ENCODE data around the gene TMOD2.

TMOD2 gene

DNA sequence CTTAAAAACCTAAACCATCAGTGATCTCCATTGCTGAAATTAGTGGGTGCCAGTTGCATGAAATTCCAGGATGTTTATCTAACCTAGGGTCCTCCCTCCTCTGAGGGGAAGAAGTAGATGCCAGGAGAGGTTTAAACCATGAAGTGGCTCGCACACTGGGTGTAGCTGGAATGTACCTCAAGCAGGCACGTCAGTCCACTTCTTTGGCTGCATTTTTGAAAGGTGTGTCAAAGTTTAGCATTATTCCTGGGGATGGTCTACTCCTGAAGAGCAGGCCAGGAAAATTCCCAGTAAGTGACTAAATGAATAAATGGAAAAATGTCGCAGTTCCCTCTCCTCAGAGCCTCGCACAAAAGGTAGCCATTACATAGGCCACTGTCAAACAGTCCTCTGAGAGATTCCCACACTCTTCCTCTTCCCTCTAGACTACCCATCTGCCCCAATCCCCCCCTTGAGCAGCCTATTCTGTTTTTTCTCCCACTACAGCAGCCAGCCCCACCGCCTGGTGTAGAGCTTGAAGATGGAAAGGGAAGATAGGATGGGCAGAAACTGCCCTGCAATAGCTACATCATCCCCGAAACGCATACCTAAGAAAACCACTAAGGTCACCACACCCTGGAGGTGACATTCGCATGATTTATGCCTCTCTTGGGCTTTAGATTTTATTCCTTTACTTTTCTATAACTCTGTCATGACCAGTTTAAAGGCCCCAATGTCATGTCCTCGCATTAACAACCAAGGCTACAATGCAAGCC lies 77.4 kb downstream of the TMOD2 start:
- no peak for DNase-seq (ENCODE audit: insufficient read length, low spot score)
- TF ChIP-seq TAF1 (IDR thresholded peaks at IDR 0.05; ENCODE audit: low read depth, low read length) (no peak), SPI1 (IDR thresholded peaks at IDR 0.05; ENCODE audit: low read depth, low read length) (no peak), POU2F2 (IDR thresholded peaks at IDR 0.05; ENCODE audit: low read depth, low read length) (no peak), POLR2AphosphoS5 (IDR thresholded peaks at IDR 0.05; ENCODE audit: low read depth, low read length) (no peak), POLR2A (IDR thresholded peaks at IDR 0.05; ENCODE audit: low read depth, low read length) (no peak), PAX5 (IDR thresholded peaks at IDR 0.05; ENCODE audit: insufficient read depth, low read length, severe bottlenecking) (no peak)

DNA sequence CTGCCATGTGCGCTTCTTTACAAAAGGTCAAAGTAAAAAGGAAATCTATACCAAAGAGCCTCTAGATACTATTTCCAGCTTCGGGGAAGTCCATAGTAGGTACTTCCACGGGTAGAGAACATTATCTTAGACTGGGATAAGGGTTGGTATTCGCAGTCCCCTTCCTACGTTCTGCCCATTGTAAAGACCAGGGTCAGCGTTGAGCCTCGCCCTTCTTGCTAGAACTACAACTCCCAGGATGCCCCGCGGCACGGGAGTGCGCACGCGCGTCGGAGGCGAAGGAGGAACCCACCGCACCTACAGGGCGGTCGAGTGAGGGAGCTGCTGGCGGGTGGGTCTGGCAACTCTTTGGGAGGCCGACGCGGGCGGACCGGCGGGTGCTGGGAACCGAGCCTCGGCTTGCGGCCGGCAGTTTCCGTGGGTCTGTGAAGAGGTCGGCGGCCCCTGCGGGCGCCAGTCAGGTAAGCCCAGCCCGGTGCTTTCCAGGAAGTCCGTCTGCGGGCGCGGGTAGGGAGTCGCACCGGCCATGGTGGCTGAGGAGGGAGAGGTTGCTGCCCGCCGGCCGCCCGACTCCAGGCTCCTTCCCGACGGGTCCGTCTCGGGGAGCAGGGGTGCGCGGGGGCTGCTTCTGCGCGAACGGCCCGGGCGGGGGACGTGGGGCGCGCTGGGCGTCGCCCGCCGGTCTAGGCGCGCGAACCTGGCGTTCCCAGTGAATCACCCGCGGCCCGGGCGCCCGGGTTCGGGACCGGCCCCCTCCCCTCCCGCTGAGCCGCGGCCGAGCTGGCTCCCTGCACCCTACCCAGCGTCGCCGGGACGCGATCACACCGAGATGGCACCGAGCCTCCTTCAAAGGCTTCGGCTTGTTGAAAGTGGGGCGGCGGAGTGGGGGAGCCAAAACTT lies 78.2 kb downstream of the TMOD2 start, which contains the start of gene TMOD3:
TMOD3 (plus strand) TSS at position 278 of the 900 bp plus-strand sequence. CDS start 33,232 bp downstream, outside the sequence.
- DNase-seq (ENCODE audit: insufficient read length, low spot score) (peak; percentile 81), FAIRE-seq (peak; percentile 99)
- TF ChIP-seq SPI1 (IDR thresholded peaks at IDR 0.05; ENCODE audit: low read depth, low read length) (peak; percentile 22; the same call in 1 of the 2 replicates), POLR2AphosphoS5 (IDR thresholded peaks at IDR 0.05; ENCODE audit: low read depth, low read length) (peak; percentile 83), POLR2A (IDR thresholded peaks at IDR 0.05; ENCODE audit: low read depth, low read length) (peak; percentile 81), POU2F2 (IDR thresholded peaks at IDR 0.05; ENCODE audit: low read depth, low read length) (no peak), TAF1 (IDR thresholded peaks at IDR 0.05; ENCODE audit: low read depth, low read length) (peak; percentile 26; the same call in 1 of the 2 replicates), PAX5 (IDR thresholded peaks at IDR 0.05; ENCODE audit: insufficient read depth, low read length, severe bottlenecking) (no peak)

More for the DNA sequence above, 77.4 kb downstream of the TMOD2 start:
- no peak for FAIRE-seq

DNA sequence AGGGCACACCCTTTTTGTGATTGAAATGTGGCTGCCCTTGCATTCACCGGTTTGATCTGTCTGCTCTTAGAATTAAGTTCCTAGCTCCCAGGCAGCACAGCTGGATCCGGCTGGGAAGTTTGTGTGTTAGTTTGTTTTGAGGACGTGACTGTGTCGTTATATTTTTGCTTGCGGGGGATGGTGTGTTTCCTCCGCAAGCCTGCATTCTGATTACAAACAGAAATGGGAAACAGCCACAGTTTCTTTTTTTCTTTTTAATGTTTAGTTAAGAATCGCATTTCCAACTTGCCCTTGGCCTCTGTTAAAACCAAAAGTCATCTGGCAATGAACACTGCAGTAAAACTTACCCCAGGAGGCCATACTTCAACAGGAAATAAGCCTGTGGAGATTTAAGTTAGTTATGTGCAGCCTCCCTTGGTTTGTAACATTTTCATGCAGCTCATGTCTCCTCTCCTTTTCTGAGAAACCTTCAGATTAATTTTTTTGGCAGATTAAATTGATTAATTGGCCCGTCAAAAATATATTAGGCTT lies 78.9 kb downstream of the TMOD2 start:
- FAIRE-seq (peak; percentile 26), DNase-seq (ENCODE audit: insufficient read length, low spot score) (no peak)
- no peak for TF ChIP-seq POU2F2 (IDR thresholded peaks at IDR 0.05; ENCODE audit: low read depth, low read length)

DNA sequence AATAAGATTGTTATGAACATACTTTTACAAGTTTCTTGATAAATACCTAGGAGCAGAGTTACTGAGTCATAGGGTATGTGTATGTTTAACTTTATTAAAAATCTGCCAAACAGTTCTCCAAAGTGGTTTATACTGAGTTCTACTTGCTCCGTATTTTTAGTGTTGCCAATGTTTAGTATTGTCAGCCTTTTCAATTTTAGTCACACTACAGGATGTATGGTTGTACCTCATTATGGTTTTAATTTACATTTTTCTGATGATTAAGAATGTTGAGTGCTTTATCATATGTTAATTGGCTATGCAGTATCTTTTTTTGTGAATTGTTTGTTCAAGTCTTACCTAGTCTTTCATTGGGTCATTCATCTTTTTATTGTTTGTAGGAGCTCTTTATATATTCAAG lies 82.4 kb downstream of the TMOD2 start:
- no peak for DNase-seq (ENCODE audit: insufficient read length, low spot score)
- no peak for FAIRE-seq
- TF ChIP-seq POLR2AphosphoS5 (IDR thresholded peaks at IDR 0.05; ENCODE audit: low read depth, low read length) = no peak
- no peak for TF ChIP-seq POLR2A (IDR thresholded peaks at IDR 0.05; ENCODE audit: low read depth, low read length)
- no peak for TF ChIP-seq TAF1 (IDR thresholded peaks at IDR 0.05; ENCODE audit: low read depth, low read length)
- TF ChIP-seq POU2F2 (IDR thresholded peaks at IDR 0.05; ENCODE audit: low read depth, low read length) = no peak
- no peak for TF ChIP-seq PAX5 (IDR thresholded peaks at IDR 0.05; ENCODE audit: insufficient read depth, low read length, severe bottlenecking)
- no peak for TF ChIP-seq SPI1 (IDR thresholded peaks at IDR 0.05; ENCODE audit: low read depth, low read length)

DNA sequence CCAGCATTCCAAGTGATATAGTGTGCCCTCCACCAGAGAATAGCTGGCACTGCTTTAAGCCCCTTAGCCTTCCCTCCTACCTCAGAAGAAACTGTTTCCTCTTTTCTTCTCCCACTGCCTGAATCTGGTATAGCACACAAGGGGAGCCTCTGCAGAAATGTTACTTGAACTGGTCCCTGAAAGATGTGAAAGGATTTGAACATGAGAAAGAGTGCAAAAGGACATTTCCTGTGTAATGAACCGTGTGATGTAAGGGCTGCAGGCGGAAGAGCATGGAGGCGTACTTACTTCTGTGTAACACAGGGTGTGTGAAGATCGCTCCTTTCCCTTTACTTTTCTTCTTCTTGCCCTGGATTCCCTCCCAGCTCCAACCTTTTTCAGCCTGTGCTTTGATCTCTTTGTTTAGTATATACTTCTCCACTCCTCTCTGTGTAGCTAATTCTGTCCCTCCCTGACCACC lies 86.4 kb downstream of the TMOD2 start:
- TF ChIP-seq POLR2A (IDR thresholded peaks at IDR 0.05; ENCODE audit: low read depth, low read length) (no peak), POU2F2 (IDR thresholded peaks at IDR 0.05; ENCODE audit: low read depth, low read length) (no peak), PAX5 (IDR thresholded peaks at IDR 0.05; ENCODE audit: insufficient read depth, low read length, severe bottlenecking) (no peak), TAF1 (IDR thresholded peaks at IDR 0.05; ENCODE audit: low read depth, low read length) (no peak), POLR2AphosphoS5 (IDR thresholded peaks at IDR 0.05; ENCODE audit: low read depth, low read length) (no peak), SPI1 (IDR thresholded peaks at IDR 0.05; ENCODE audit: low read depth, low read length) (no peak; the same call in 1 of the 2 replicates)
- DNase-seq (ENCODE audit: insufficient read length, low spot score) = no peak
- FAIRE-seq = peak; percentile 85

DNA sequence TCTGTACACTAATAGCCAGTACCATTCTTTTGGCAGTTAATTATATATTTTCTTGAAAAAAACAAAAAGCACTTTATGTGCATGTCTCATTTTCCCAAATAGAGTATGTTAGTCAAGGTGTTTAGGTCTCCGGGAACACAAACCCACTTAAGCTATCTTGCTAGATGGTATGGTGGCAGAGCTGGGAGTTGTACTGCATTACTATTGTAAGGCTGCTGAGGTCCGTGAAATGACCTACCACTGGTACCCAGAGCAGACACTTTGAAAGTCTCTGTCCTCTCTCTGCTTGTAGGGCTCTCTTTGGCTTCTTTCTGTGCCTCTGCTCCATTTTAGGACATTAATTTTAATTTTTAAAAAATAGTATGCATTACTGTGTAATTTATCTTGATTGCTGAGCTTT lies 86.9 kb downstream of the TMOD2 start:
- DNase-seq (ENCODE audit: insufficient read length, low spot score) (no peak), FAIRE-seq (no peak)
- TF ChIP-seq TAF1 (IDR thresholded peaks at IDR 0.05; ENCODE audit: low read depth, low read length) = no peak

DNA sequence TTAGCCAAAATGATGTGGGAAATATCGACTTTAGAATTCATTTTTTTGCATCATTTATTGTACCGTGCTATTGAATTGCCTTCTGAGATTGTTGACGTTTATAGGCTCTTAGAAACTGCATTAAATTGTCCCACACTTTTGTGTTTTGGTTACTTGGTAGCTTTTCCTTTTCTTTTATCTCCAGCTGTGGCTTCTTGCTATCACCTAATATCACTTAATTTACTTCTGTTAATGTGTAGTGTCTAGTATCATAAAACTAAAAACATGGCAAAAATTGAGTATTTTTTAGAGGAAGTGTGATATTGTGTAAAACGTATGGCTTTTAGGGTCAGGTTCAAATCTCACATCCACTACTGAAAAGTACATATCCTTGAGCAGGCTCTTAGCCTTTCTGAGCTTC lies 89.3 kb downstream of the TMOD2 start:
- no peak for TF ChIP-seq POLR2AphosphoS5 (IDR thresholded peaks at IDR 0.05; ENCODE audit: low read depth, low read length)
- no peak for TF ChIP-seq POU2F2 (IDR thresholded peaks at IDR 0.05; ENCODE audit: low read depth, low read length)
- peak; percentile 30; the same call in 1 of the 2 replicates for TF ChIP-seq SPI1 (IDR thresholded peaks at IDR 0.05; ENCODE audit: low read depth, low read length)
- TF ChIP-seq POLR2A (IDR thresholded peaks at IDR 0.05; ENCODE audit: low read depth, low read length) = no peak
- FAIRE-seq = no peak

DNA sequence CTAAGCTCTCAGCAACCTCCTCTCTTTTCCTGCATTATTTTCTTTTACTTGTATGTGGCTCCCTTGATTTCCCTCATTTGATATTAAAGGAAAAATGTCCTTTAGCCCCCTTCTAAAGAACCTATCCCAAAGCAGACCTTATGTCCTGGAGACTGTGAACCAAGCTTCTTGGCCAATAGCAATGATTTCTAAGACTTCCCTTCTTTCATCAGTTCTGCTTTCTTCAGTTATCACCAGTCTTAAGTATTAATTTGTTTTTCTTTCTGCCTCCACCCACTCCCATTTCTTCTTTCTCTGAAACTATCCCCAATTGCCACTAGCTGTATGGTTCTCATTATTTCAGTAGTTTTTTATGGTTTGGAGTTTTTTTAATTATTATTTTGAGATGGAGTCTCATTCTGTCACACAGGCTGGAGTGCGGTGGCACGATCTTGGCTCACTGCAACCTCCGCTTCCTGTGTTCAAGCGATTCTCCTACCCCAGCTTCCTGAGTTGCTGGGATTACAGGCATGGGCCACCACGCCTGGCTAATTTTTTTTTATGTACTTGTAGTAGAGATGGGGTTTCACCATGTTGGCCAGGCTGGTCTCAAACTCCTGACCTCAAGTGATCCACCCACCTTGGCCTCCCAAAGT lies 90.1 kb downstream of the TMOD2 start:
- no peak for FAIRE-seq
- no peak for DNase-seq (ENCODE audit: insufficient read length, low spot score)
- TF ChIP-seq POLR2A (IDR thresholded peaks at IDR 0.05; ENCODE audit: low read depth, low read length) (no peak), PAX5 (IDR thresholded peaks at IDR 0.05; ENCODE audit: insufficient read depth, low read length, severe bottlenecking) (no peak), SPI1 (IDR thresholded peaks at IDR 0.05; ENCODE audit: low read depth, low read length) (peak; percentile 56; the same call in 1 of the 2 replicates)

More for the DNA sequence above, 89.3 kb downstream of the TMOD2 start:
- DNase-seq (ENCODE audit: insufficient read length, low spot score) = no peak

DNA sequence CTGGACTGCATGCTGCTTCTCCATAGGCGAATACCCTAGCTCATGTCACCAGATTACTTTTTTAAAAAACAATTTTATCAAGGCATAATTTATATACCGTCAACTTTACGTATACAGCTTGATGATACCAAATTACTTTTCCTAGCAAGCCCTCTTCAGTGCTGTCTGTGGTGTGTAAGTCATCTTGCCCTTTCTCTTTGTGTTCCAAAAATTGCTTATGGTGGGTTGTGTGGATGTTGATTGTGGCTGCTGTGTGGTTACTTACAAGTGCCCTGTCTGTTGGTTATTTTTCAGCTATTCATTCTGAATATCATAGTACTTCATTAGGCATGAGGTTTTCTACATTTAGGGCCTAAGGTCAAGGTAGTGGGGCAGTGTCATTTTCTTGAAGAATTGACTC lies 90.9 kb downstream of the TMOD2 start:
- no peak for FAIRE-seq
- TF ChIP-seq SPI1 (IDR thresholded peaks at IDR 0.05; ENCODE audit: low read depth, low read length) (no peak), TAF1 (IDR thresholded peaks at IDR 0.05; ENCODE audit: low read depth, low read length) (no peak), POLR2AphosphoS5 (IDR thresholded peaks at IDR 0.05; ENCODE audit: low read depth, low read length) (no peak), POLR2A (IDR thresholded peaks at IDR 0.05; ENCODE audit: low read depth, low read length) (no peak)
- DNase-seq (ENCODE audit: insufficient read length, low spot score) = no peak

Data from GM12891 (cell line).